Activated T-cell treated with anti-CD3 and anti-CD28 coated beads, Interleukin-2, amount 50 U/mL, for 4 hours (primary cell): Measurements from ENCODE around the gene MPI. TPM values are rescaled to one million over a fixed set of nuclear protein-coding genes. Genes with fewer than 3 reads are reported as not detected.

Experiments
- ATAC-seq, 2 donors: fragments of 200-7000 bp; cut with Tn5 transposase; one replicate each; pipeline ENCODE4 v1.10.0; 2021
- DNase-seq: peaks from one replicate; pipeline ENCODE4 v3.0.0-alpha.2; 2020
- H3K27me3 Mint-ChIP-seq: one replicate; pipeline ENCODE4 v1.8.0; 2021; ENCODE audit warnings: low read depth, mixed read lengths
- H3K36me3 Mint-ChIP-seq: one replicate; pipeline ENCODE4 v1.8.0; 2022; ENCODE audit warnings: mixed read lengths; ENCODE audit not compliant: insufficient read depth
- H3K4me1 Mint-ChIP-seq: one replicate; pipeline ENCODE4 v1.8.0; 2021; ENCODE audit warnings: low read depth, mixed read lengths
- H3K4me3 Mint-ChIP-seq: one replicate; pipeline ENCODE4 v1.8.0; 2021; ENCODE audit warnings: mild to moderate bottlenecking, moderate library complexity, mixed read lengths
- H3K9me3 Mint-ChIP-seq: one replicate; pipeline ENCODE4 v1.8.0; 2021; ENCODE audit warnings: mixed read lengths
- total RNA-seq, 3 donors: library from RNA; stranded (reverse); gene quantifications; one replicate each; pipeline ENCODE4 v1.2.1, GENCODE V29; 2021

The MPI gene
- total RNA-seq, 3 donors from 2014 or later = 37.4 to 53.1 (median 46.6) TPM

GRCh38 chr15:74855857-74856256 is 34.0 kb upstream of the MPI start:
- no peaks in the 10 kb centered on the region for H3K27me3 Mint-ChIP-seq
- no peak overlapping the region for H3K4me3 Mint-ChIP-seq
- H3K4me1 Mint-ChIP-seq = peaks cover 34% of the 10 kb centered on the region
- no peaks in the 10 kb centered on the region for H3K9me3 Mint-ChIP-seq
- DNase-seq (no peak), ATAC-seq (no peak)
- peaks cover 13% of the 10 kb centered on the region for H3K36me3 Mint-ChIP-seq

- H3K36me3 Mint-ChIP-seq = peaks cover 10% of the 10 kb centered on the region
Observed at GRCh38 chr15:74856537-74856936, 33.3 kb upstream of the MPI start.

GRCh38 chr15:74857082-74857655 is 32.7 kb upstream of the MPI start:
- DNase-seq (no peak), ATAC-seq (no peak)
- H3K36me3 Mint-ChIP-seq = peaks cover 8% of the 10 kb centered on the region

More at GRCh38 chr15:74856537-74856936, 33.3 kb upstream of the MPI start:
- Mint-ChIP-seq H3K9me3 (no peaks in the 10 kb centered on the region), H3K4me1 (peaks cover 39% of the 10 kb centered on the region), H3K27me3 (no peaks in the 10 kb centered on the region), H3K4me3 (no peak overlapping the region)
- DNase-seq = no peak
- ATAC-seq = no peak

GRCh38 chr15:74857671-74858368 is 32.0 kb upstream of the MPI start:
- Mint-ChIP-seq H3K9me3 (no peaks in the 10 kb centered on the region), H3K27me3 (no peaks in the 10 kb centered on the region), H3K4me1 (peaks cover 39% of the 10 kb centered on the region), H3K36me3 (peaks cover 5% of the 10 kb centered on the region), H3K4me3 (no peak overlapping the region)
- DNase-seq (no peak), ATAC-seq (peak in 1 of 2 donors; percentile 48)

More at GRCh38 chr15:74857082-74857655, 32.7 kb upstream of the MPI start:
- Mint-ChIP-seq H3K27me3 (no peaks in the 10 kb centered on the region), H3K9me3 (no peaks in the 10 kb centered on the region), H3K4me3 (no peak overlapping the region), H3K4me1 (peaks cover 39% of the 10 kb centered on the region)

- H3K9me3 Mint-ChIP-seq = no peaks in the 10 kb centered on the region
- no peaks in the 10 kb centered on the region for H3K27me3 Mint-ChIP-seq
- no peak overlapping the region for H3K4me3 Mint-ChIP-seq
- ATAC-seq = no peak
- H3K4me1 Mint-ChIP-seq = peaks cover 42% of the 10 kb centered on the region
- no peak for DNase-seq
- H3K36me3 Mint-ChIP-seq = peaks cover 4% of the 10 kb centered on the region
Observed at GRCh38 chr15:74858369-74858740, 31.5 kb upstream of the MPI start.

- Mint-ChIP-seq H3K36me3 (peaks cover 17% of the 10 kb centered on the region), H3K9me3 (no peaks in the 10 kb centered on the region), H3K4me3 (no peak overlapping the region), H3K27me3 (no peaks in the 10 kb centered on the region), H3K4me1 (peaks cover 64% of the 10 kb centered on the region)
- no peak for DNase-seq
- peak; percentile 47 to 74 for ATAC-seq
Observed at GRCh38 chr15:74863239-74864056, 26.4 kb upstream of the MPI start.

- Mint-ChIP-seq H3K4me1 (peaks cover 65% of the 10 kb centered on the region), H3K9me3 (no peaks in the 10 kb centered on the region), H3K4me3 (no peak overlapping the region), H3K27me3 (no peaks in the 10 kb centered on the region), H3K36me3 (peaks cover 17% of the 10 kb centered on the region)
- ATAC-seq (no peak), DNase-seq (no peak)
Observed at GRCh38 chr15:74864296-74864695, 25.5 kb upstream of the MPI start.

GRCh38 chr15:74865316-74865715 is 24.5 kb upstream of the MPI start:
- no peaks in the 10 kb centered on the region for H3K9me3 Mint-ChIP-seq
- no peak overlapping the region for H3K4me3 Mint-ChIP-seq
- no peak for ATAC-seq
- no peak for DNase-seq
- peaks cover 19% of the 10 kb centered on the region for H3K36me3 Mint-ChIP-seq
- peaks cover 71% of the 10 kb centered on the region for H3K4me1 Mint-ChIP-seq
- no peaks in the 10 kb centered on the region for H3K27me3 Mint-ChIP-seq

GRCh38 chr15:74866090-74866489 is 23.8 kb upstream of the MPI start:
- peaks cover 19% of the 10 kb centered on the region for H3K36me3 Mint-ChIP-seq
- H3K4me1 Mint-ChIP-seq = peaks cover 78% of the 10 kb centered on the region
- H3K4me3 Mint-ChIP-seq = peak overlapping the region; percentile 40
- no peaks in the 10 kb centered on the region for H3K9me3 Mint-ChIP-seq
- ATAC-seq (no peak), DNase-seq (no peak)
- no peaks in the 10 kb centered on the region for H3K27me3 Mint-ChIP-seq

GRCh38 chr15:74867466-74868038 is 22.3 kb upstream of the MPI start:
- no peaks in the 10 kb centered on the region for H3K9me3 Mint-ChIP-seq
- H3K4me3 Mint-ChIP-seq = peak overlapping the region; percentile 70
- ATAC-seq = no peak
- H3K27me3 Mint-ChIP-seq = no peaks in the 10 kb centered on the region
- peaks cover 19% of the 10 kb centered on the region for H3K36me3 Mint-ChIP-seq
- DNase-seq = no peak
- H3K4me1 Mint-ChIP-seq = peaks cover 85% of the 10 kb centered on the region

- no peak for DNase-seq
- ATAC-seq = no peak
- H3K4me3 Mint-ChIP-seq = peak overlapping the region; percentile 70
- no peaks in the 10 kb centered on the region for H3K9me3 Mint-ChIP-seq
- peaks cover 87% of the 10 kb centered on the region for H3K4me1 Mint-ChIP-seq
- no peaks in the 10 kb centered on the region for H3K27me3 Mint-ChIP-seq
- peaks cover 19% of the 10 kb centered on the region for H3K36me3 Mint-ChIP-seq
Observed at GRCh38 chr15:74868059-74868458, 21.8 kb upstream of the MPI start.

GRCh38 chr15:74869372-74869725 is 20.5 kb upstream of the MPI start:
- Mint-ChIP-seq H3K4me3 (peak overlapping the region; percentile 99), H3K9me3 (no peaks in the 10 kb centered on the region), H3K36me3 (peaks cover 19% of the 10 kb centered on the region), H3K27me3 (no peaks in the 10 kb centered on the region), H3K4me1 (peaks cover 85% of the 10 kb centered on the region)
- ATAC-seq = no peak
- DNase-seq = no peak

GRCh38 chr15:74869726-74870407 is 20.0 kb upstream of the MPI start:
- no peaks in the 10 kb centered on the region for H3K27me3 Mint-ChIP-seq
- DNase-seq (no peak), ATAC-seq (peak; percentile 24 to 33)
- no peaks in the 10 kb centered on the region for H3K9me3 Mint-ChIP-seq
- peaks cover 81% of the 10 kb centered on the region for H3K4me1 Mint-ChIP-seq
- H3K4me3 Mint-ChIP-seq = peak overlapping the region; percentile 99
- H3K36me3 Mint-ChIP-seq = peaks cover 19% of the 10 kb centered on the region
